KOPT-K1 (cell line): ENCODE measurements around the gene SLC2A9.
A peak's percentile ranks its signal among the peaks of the same experiment; 100 is the strongest.

Source experiments
- H3K27ac ChIP-seq: fragments of 200-600 bp; sonication (generic); 2 replicates; pipeline ENCODE4 v1.5.1; 2016; ENCODE audit warnings: antibody characterized with exemption, mild to moderate bottlenecking, low read depth, low read length; ENCODE audit not compliant: poor library complexity, severe bottlenecking
- H3K36me3 ChIP-seq: fragments of 200-600 bp; sonication (generic); 2 replicates; pipeline ENCODE4 v1.5.1; 2017; ENCODE audit warnings: antibody characterized with exemption, mild to moderate bottlenecking, low read length, moderate library complexity; ENCODE audit not compliant: insufficient read depth
- H3K9me3 ChIP-seq: fragments of 200-600 bp; sonication (generic); 2 replicates; pipeline ENCODE4 v1.5.1; 2017; ENCODE audit warnings: antibody characterized with exemption, low read length, mild to moderate bottlenecking; ENCODE audit not compliant: insufficient read depth, poor library complexity, severe bottlenecking

Gene SLC2A9

GRCh38 chr4:9979101-9979701 lies 42.1 kb downstream of the SLC2A9 start:
- Histone ChIP-seq H3K36me3 (no peaks in the 10 kb centered on the region), H3K9me3 (no peaks in the 10 kb centered on the region), H3K27ac (no peak overlapping the region)

DNA sequence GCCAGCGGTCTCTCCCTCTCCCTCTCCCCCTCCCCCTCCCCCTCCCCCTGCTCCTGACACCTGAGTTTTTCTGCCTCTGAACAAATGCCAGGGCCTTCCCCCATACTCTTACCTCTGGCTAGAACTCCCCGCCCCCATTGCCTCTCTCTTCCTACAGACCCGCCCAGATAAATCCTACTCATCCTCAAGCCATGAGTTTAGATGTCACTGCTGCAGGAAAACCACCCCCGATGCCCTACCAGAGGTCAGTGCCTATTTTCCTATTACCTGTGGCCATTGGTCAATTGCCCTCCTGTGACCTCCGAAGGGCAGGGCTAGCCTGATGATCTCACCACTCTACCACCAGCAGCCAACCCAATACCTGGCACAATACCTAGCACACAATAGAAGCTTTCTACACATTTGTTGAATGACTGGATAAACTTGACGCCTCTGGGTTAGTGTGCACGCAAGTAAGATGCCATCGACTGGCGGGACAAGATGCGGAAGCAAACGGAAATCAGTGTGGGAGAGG lies 43.7 kb downstream of the SLC2A9 start:
- H3K27ac ChIP-seq, result no peak overlapping the region
- no peaks in the 10 kb centered on the region for H3K9me3 ChIP-seq
- no peaks in the 10 kb centered on the region for H3K36me3 ChIP-seq

GRCh38 chr4:9976781-9977180 lies 44.5 kb downstream of the SLC2A9 start:
- no peaks in the 10 kb centered on the region for H3K36me3 ChIP-seq
- H3K9me3 ChIP-seq, result no peaks in the 10 kb centered on the region
- H3K27ac ChIP-seq, result no peak overlapping the region

DNA sequence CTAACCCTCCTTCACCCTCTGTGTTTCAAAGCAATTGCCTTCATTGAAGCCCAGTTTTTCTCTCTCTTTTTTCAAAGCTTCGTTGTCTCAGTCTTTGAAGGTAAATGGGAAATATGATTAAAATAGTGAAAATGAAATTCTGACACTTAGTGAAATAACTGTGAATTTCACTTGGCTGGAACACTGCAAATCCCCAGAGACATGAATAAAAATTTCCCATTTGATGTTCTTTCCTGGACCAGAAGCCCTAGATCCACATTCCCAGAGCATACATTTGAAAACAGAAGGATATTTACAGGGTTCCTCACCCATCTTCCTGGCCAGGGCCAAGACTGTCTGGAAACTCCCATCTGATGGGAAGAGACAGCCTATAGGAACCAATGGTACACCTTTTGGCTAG lies 45.0 kb downstream of the SLC2A9 start:
- no peak overlapping the region for H3K27ac ChIP-seq
- no peaks in the 10 kb centered on the region for H3K36me3 ChIP-seq
- no peaks in the 10 kb centered on the region for H3K9me3 ChIP-seq

GRCh38 chr4:9971711-9972110 lies 49.6 kb downstream of the SLC2A9 start:
- Histone ChIP-seq H3K36me3 (no peaks in the 10 kb centered on the region), H3K27ac (no peak overlapping the region), H3K9me3 (peaks cover 14% of the 10 kb centered on the region)

- H3K9me3 ChIP-seq, result peaks cover 14% of the 10 kb centered on the region
- peak overlapping the region; percentile 32 for H3K27ac ChIP-seq
- H3K36me3 ChIP-seq, result no peaks in the 10 kb centered on the region
These were observed 50.8 kb downstream of the SLC2A9 start for GRCh38 chr4:9970399-9971011.

- Histone ChIP-seq H3K27ac (peak overlapping the region; percentile 32), H3K36me3 (no peaks in the 10 kb centered on the region)
These were observed 51.5 kb downstream of the SLC2A9 start for GRCh38 chr4:9969526-9970398.

DNA sequence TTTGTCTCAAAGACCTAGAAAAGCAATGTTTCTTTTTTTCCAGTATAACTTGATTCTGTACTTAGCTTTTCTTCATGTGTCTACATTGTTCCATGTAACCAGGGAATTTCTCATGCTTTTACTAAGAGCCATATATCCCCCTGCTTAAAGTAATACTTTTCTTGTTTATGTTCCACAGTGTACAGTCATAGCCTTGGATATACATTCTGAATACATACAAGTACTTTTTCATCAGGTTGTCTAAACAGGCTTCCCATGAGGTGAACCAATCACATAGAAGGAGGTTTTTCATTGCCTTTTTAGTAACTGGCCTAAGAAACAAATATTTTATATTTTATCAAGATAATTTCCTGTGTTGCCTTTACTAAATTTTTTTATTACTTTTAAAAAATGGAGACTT lies 52.8 kb downstream of the SLC2A9 start:
- H3K9me3 ChIP-seq, result peaks cover 14% of the 10 kb centered on the region
- no peak overlapping the region for H3K27ac ChIP-seq
- H3K36me3 ChIP-seq, result no peaks in the 10 kb centered on the region

More at GRCh38 chr4:9969526-9970398, 51.5 kb downstream of the SLC2A9 start:
- H3K9me3 ChIP-seq, result peaks cover 14% of the 10 kb centered on the region

GRCh38 chr4:9964879-9965278 lies 56.4 kb downstream of the SLC2A9 start:
- H3K9me3 ChIP-seq, result peaks cover 11% of the 10 kb centered on the region
- H3K27ac ChIP-seq, result no peak overlapping the region
- no peaks in the 10 kb centered on the region for H3K36me3 ChIP-seq

GRCh38 chr4:9963328-9963727 lies 58.0 kb downstream of the SLC2A9 start:
- Histone ChIP-seq H3K27ac (no peak overlapping the region), H3K9me3 (no peaks in the 10 kb centered on the region), H3K36me3 (no peaks in the 10 kb centered on the region)

DNA sequence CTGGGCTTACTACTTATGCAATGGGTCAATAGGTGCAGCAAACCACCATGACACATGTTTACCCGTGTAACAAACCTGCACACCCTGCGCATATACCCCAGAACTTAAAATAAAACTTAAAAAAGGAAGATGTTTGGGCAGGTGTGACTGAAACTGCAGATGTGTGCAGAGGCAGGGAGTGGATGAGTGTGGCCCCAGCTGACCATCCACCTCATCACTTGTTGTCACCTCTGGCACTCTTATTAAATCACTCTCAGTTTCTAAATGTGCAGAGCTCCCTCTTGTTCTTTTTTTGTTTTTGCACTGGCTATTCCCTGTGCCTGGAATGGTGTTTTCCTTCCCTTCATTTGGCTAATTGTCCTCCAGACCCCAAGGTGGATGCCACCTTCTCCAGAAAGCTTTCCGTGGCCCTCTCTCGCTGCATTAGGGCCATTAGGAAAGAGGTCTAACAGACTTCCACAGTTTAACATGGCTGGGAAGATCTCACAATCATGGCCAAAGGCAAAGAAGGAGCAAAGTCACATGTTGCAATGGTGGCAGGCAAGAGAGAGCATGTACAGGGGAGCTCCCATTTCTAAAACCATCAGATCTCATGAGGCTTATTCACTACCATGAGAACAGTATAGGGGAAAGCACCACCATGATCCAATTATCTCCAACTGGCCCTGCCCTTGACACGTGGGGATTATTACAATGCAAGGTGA lies 58.5 kb downstream of the SLC2A9 start:
- no peaks in the 10 kb centered on the region for H3K36me3 ChIP-seq
- no peak overlapping the region for H3K27ac ChIP-seq
- no peaks in the 10 kb centered on the region for H3K9me3 ChIP-seq

GRCh38 chr4:9954468-9954867 lies 66.8 kb downstream of the SLC2A9 start:
- no peak overlapping the region for H3K27ac ChIP-seq
- no peaks in the 10 kb centered on the region for H3K36me3 ChIP-seq
- no peaks in the 10 kb centered on the region for H3K9me3 ChIP-seq

DNA sequence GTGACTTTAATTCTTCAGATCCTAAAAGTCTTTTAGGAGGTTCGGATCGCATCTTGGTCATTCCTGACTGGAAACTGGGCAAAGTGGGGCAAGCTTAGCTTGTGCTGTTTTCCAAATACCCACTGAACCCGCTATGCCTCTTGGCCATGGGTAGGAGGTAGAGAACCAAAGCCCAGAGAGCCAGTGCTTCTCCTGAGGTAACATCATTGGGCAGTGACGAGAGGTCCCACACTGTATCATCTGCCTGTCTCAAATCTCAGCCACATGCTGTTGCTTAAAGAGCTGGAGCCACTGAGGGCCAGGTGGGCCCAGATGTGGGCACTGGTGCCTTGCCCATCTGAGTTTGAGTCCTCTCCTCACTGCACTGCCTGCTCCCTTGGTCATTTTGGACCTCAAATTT lies 68.2 kb downstream of the SLC2A9 start:
- no peak overlapping the region for H3K27ac ChIP-seq
- no peaks in the 10 kb centered on the region for H3K9me3 ChIP-seq
- no peaks in the 10 kb centered on the region for H3K36me3 ChIP-seq

- no peak overlapping the region for H3K27ac ChIP-seq
- no peaks in the 10 kb centered on the region for H3K9me3 ChIP-seq
- no peaks in the 10 kb centered on the region for H3K36me3 ChIP-seq
These were observed 68.8 kb downstream of the SLC2A9 start for GRCh38 chr4:9952415-9952950.

DNA sequence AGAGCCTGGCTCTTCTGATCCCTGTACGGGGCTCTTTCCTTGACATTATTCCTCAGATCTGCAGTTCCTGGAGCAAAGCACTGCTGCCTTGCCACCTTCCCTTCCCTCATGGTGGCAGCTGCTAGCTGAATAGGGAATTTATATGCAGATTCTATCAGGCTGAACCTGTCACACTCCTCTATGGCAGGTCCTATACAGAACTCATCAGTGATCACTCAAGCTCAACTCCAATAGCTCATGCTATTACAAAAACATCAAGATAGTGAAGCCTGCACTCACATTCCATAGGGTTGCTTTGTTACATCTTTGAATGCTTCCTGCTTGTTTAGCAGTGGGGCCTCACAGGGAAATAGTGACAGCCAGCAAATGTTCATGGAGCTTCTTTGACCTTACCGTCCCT lies 71.7 kb downstream of the SLC2A9 start:
- H3K9me3 ChIP-seq, result no peaks in the 10 kb centered on the region
- H3K36me3 ChIP-seq, result no peaks in the 10 kb centered on the region
- no peak overlapping the region for H3K27ac ChIP-seq
